Fibroblast of pulmonary artery (primary cell): ENCODE measurements around the gene PGM2L1.

ENCODE experiments used
- DNase-seq: peaks from one replicate; pipeline ENCODE4 v3.0.0-alpha.2; 2010; ENCODE audit warnings: low read depth
- H3K4me3 ChIP-seq: replicated peaks from 2 replicates; pipeline ENCODE4 v1.5.1; 2011; ENCODE audit warnings: low read depth, mild to moderate bottlenecking, control low read depth, low read length, moderate library complexity
- CTCF ChIP-seq: IDR thresholded peaks from 2 replicates; pipeline ENCODE4 v1.5.1; 2011; ENCODE audit warnings: mild to moderate bottlenecking, control low read depth, low read length, inconsistent platforms; ENCODE audit errors: missing control alignments

The PGM2L1 gene

GRCh38 chr11:74283580-74284180 lies 114.6 kb downstream of the PGM2L1 start:
- DNase-seq, result no peak
- no peak overlapping the region for H3K4me3 ChIP-seq
- TF ChIP-seq CTCF, result no peak

- no peak for TF ChIP-seq CTCF
- peak; percentile 35 for DNase-seq
These were observed 115.3 kb downstream of the PGM2L1 start for GRCh38 chr11:74282914-74283371.

GRCh38 chr11:74282421-74282820 lies 115.8 kb downstream of the PGM2L1 start:
- DNase-seq, result no peak
- TF ChIP-seq CTCF, result no peak
- no peak overlapping the region for H3K4me3 ChIP-seq

More at GRCh38 chr11:74282914-74283371, 115.3 kb downstream of the PGM2L1 start:
- no peak overlapping the region for H3K4me3 ChIP-seq

- no peak for TF ChIP-seq CTCF
- H3K4me3 ChIP-seq, result no peak overlapping the region
- DNase-seq, result no peak
These were observed 117.7 kb downstream of the PGM2L1 start for GRCh38 chr11:74280494-74280893.
